Suprapubic skin (tissue), 4 donors: ENCODE data around the gene TGM6.

Experiments used
- CTCF ChIP-seq, 2 donors: fragments of 200-600 bp in 1 of 2; fragments of 450-650 bp in 1 of 2; sonication (generic) in 1 of 2; IDR thresholded peaks; one replicate each; pipeline ENCODE4 v1.5.1; 2016 to 2019; ENCODE audit warnings: antibody characterized with exemption in 2 of 2, mild to moderate bottlenecking in 1 of 2, moderate library complexity in 1 of 2
- EP300 ChIP-seq: sonication (generic); formaldehyde crosslinking; IDR thresholded peaks from one replicate; pipeline ENCODE4 v1.6.1; 2017; ENCODE audit warnings: antibody characterized with exemption
- POLR2A ChIP-seq, 2 donors: fragments of 450-650 bp; IDR thresholded peaks; one replicate each; pipeline ENCODE4 v1.6.1; 2017; ENCODE audit warnings: antibody characterized with exemption in 2 of 2, mild to moderate bottlenecking in 2 of 2, moderate library complexity in 2 of 2
- POLR2AphosphoS5 ChIP-seq, 3 donors: sonication (generic); formaldehyde crosslinking; IDR thresholded peaks; one replicate each; pipeline ENCODE4 v1.6.1; 2017; ENCODE audit warnings: antibody characterized with exemption in 3 of 3

DNA sequence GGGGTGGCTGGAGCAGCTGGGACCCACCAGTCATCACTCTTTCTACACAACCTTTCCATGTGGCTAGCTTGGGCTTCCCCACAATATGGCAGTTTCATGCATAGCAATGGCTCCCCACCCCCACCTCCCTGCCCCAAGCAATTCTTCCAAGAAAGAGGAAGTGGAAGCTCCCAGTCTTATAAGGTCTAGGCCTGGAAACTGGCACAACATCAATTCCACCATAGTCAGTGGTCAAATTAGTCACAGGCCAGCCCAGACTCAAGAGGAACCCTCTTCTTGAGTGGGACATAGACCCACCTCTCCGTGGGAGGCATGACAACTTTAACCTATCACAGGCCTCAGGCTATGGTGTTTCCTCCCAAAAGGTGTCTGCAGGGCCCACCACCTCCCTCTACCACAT lies 17.7 kb downstream of the TGM6 start:
- no peak for TF ChIP-seq CTCF (IDR thresholded peaks at IDR 0.05)
- no peak for TF ChIP-seq POLR2A (IDR thresholded peaks at IDR 0.05)
- TF ChIP-seq POLR2AphosphoS5 (IDR thresholded peaks at IDR 0.05) = no peak
- no peak for TF ChIP-seq EP300
